OCI-LY1 (cell line): ENCODE data around the gene SLC19A1.

Source experiments
- CTCF ChIP-seq: fragments of 200-600 bp; sonication (generic), shearing (Covaris generic); IDR thresholded peaks from 2 replicates; pipeline ENCODE4 v1.5.1; 2017; ENCODE audit warnings: mild to moderate bottlenecking, antibody characterized with exemption, low read length, moderate library complexity, mixed read lengths
- EZH2 ChIP-seq: fragments of 200-600 bp; sonication (generic), shearing (Covaris generic); IDR thresholded peaks from 2 replicates; pipeline ENCODE4 v1.8.0; 2017; ENCODE audit warnings: borderline replicate concordance, mixed run types, mild to moderate bottlenecking, antibody characterized with exemption, low read length, moderate library complexity, mixed read lengths

GRCh38 chr21:45467221-45467779 is 74.9 kb downstream of the SLC19A1 start:
- TF ChIP-seq CTCF (no peak), EZH2 (no peak)
